Osteocyte (in vitro differentiated cells): Measurements from ENCODE around the gene ZNF654. TPM values are rescaled to one million over a fixed set of nuclear protein-coding genes. Genes with fewer than 3 reads are reported as not detected.

ENCODE experiments used
- DNase-seq: peaks from one replicate; pipeline ENCODE4 v3.0.0; 2021; ENCODE audit warnings: mixed read lengths; ENCODE audit not compliant: unreplicated experiment; ENCODE audit errors: extremely low spot score
- H3K27ac Mint-ChIP-seq: one replicate; pipeline ENCODE4 v1.8.0; 2021; ENCODE audit warnings: mild to moderate bottlenecking, mixed read lengths; ENCODE audit not compliant: unreplicated experiment
- H3K27me3 Mint-ChIP-seq: one replicate; pipeline ENCODE4 v1.8.0; 2021; ENCODE audit warnings: mixed read lengths; ENCODE audit not compliant: unreplicated experiment
- H3K36me3 Mint-ChIP-seq: one replicate; pipeline ENCODE4 v1.8.0; 2021; ENCODE audit warnings: mixed read lengths; ENCODE audit not compliant: unreplicated experiment
- H3K4me1 Mint-ChIP-seq: one replicate; pipeline ENCODE4 v1.8.0; 2021; ENCODE audit warnings: mixed read lengths; ENCODE audit not compliant: unreplicated experiment
- H3K4me3 Mint-ChIP-seq: one replicate; pipeline ENCODE4 v1.8.0; 2021; ENCODE audit warnings: mild to moderate bottlenecking, moderate library complexity, mixed read lengths; ENCODE audit not compliant: unreplicated experiment
- H3K9me3 Mint-ChIP-seq: one replicate; pipeline ENCODE4 v1.8.0; 2021; ENCODE audit warnings: mixed read lengths; ENCODE audit not compliant: unreplicated experiment
- total RNA-seq: library from RNA; stranded (reverse); gene quantifications from 2 replicates; pipeline ENCODE4 v1.2.1, GENCODE V29; 2021
- TF ChIP-seq, protein P1 (sequence below): fragments of 200-600 bp; sonication (generic); IDR thresholded peaks from 2 replicates; pipeline ENCODE4 v1.5.0; 2021; ENCODE audit warnings: antibody characterized with exemption, mild to moderate bottlenecking, moderate library complexity

Gene ZNF654
- total RNA-seq, 1 donor from 2014 or later: 10.7 TPM

DNA sequence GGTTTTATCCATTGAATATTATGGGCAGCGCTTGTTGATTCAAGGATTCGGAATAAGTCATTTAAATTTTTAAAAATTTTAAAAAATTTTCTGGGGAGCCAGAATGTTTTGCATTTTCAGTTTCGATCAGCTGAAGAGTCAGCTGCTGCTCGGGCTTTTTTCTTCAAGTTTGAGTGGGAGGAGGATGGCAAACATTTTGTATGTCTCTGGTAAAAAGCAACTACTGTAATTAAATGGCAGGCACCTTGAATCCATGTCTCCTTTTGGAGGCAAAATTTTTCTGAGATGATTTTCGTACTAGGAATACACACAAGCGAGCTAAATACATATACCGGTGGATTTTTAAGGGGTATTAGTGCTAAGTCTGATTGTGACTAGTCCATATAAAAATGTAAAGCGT lies 91.3 kb downstream of the ZNF654 start:
- Mint-ChIP-seq H3K9me3 (no peaks in the 10 kb centered on the region), H3K36me3 (peaks cover 8% of the 10 kb centered on the region), H3K27me3 (no peaks in the 10 kb centered on the region), H3K4me1 (peaks cover 25% of the 10 kb centered on the region), H3K4me3 (peak overlapping the region; percentile 97), H3K27ac (peak overlapping the region; percentile 97)
- TF ChIP-seq, protein P1, sequence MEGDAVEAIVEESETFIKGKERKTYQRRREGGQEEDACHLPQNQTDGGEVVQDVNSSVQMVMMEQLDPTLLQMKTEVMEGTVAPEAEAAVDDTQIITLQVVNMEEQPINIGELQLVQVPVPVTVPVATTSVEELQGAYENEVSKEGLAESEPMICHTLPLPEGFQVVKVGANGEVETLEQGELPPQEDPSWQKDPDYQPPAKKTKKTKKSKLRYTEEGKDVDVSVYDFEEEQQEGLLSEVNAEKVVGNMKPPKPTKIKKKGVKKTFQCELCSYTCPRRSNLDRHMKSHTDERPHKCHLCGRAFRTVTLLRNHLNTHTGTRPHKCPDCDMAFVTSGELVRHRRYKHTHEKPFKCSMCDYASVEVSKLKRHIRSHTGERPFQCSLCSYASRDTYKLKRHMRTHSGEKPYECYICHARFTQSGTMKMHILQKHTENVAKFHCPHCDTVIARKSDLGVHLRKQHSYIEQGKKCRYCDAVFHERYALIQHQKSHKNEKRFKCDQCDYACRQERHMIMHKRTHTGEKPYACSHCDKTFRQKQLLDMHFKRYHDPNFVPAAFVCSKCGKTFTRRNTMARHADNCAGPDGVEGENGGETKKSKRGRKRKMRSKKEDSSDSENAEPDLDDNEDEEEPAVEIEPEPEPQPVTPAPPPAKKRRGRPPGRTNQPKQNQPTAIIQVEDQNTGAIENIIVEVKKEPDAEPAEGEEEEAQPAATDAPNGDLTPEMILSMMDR: no peak
- DNase-seq: no peak

DNA sequence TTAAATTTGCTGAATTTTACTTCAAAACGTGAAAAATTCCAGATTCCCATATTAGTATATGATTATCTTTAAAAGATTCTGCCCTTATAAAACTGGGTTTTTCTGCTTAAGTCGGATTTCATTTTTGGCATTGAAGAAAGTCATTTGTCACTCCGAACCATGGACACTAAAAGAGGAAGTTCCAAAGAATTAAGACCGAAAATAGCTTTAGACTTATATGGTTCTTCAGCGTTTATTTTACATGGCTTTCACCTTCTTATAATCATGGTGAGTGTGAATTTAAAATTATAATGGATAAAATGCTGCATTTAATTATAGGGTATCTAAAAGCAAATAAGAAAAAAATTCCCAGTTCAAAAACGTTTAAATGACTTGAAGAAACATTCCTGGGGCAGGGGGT lies 91.8 kb downstream of the ZNF654 start:
- Mint-ChIP-seq H3K27ac (peak overlapping the region; percentile 97), H3K36me3 (peaks cover 10% of the 10 kb centered on the region)

DNA sequence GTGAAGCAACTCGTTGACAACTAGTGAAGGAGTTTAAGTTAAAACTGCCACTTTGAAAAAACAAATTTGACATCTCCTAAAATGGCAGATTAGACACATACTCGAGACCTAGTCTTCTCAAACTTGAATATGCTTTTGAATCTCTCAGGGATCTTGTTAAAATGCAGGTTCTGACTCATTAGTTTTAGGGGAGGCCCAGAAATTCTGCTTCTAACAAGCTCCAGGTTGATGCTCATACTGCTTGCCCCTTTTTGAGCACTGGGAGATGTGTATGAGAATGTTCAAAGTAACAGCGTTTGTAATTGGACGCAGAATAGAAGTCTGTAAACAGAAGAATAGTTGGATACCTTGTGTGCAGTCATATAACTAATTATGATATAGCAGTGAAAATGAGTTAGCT lies 92.3 kb downstream of the ZNF654 start:
- Mint-ChIP-seq H3K27me3 (no peaks in the 10 kb centered on the region), H3K4me1 (peaks cover 25% of the 10 kb centered on the region), H3K9me3 (no peaks in the 10 kb centered on the region), H3K4me3 (peak overlapping the region; percentile 97), H3K27ac (no peak overlapping the region), H3K36me3 (peaks cover 15% of the 10 kb centered on the region)
- DNase-seq: no peak
- TF ChIP-seq, protein P1: no peak

More for the DNA sequence above, 91.8 kb downstream of the ZNF654 start:
- DNase-seq: no peak
- peak overlapping the region; percentile 97 for H3K4me3 Mint-ChIP-seq
- no peaks in the 10 kb centered on the region for H3K9me3 Mint-ChIP-seq
- TF ChIP-seq, protein P1: no peak
- peaks cover 25% of the 10 kb centered on the region for H3K4me1 Mint-ChIP-seq
- no peaks in the 10 kb centered on the region for H3K27me3 Mint-ChIP-seq

DNA sequence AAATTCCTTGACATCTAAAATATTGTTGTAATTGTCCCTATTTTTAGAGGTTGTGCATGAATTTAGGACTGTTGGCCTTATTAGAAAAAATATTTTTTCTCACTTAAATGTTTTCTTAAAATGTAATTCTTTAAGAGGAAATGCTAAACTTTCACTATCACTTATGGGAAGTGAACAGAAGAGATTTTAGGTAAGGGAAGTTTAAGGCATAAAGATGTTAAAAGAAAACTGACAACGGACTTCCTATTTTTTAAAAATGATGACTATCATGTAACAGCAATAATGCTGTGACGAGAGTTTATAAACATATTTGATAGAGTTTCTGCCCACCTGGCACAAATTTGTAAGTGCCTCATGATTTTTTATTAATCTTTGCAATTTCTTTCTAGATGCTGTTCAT lies 93.8 kb downstream of the ZNF654 start:
- TF ChIP-seq, protein P1: no peak
- peaks cover 25% of the 10 kb centered on the region for H3K4me1 Mint-ChIP-seq
- no peaks in the 10 kb centered on the region for H3K27me3 Mint-ChIP-seq

DNA sequence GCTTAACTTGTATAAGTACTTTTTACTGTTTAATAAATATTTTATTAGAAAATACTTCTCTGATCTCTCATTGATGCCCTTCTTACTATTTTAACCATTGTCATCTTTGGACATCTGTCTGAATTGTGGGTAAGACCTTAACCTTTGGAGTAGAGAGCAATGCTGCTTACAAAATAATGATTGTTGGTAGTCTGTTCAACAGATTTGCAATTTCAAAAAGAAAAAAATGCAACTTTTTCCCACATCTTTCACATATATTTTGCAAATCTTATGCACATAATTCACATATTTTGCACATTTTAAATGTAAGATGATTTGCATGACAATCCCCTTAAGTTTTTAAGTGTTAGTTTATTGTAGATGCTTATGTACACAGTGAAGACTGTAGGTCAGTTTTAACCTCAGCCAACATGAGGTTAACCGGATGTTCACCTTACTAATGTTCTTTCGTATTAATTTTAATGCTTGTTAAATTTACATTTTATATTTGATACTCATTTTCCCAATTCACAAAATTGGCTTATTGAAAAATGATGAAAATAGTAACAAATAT lies 107.4 kb downstream of the ZNF654 start:
- Mint-ChIP-seq H3K36me3 (peaks cover 17% of the 10 kb centered on the region), H3K4me1 (peaks cover 3% of the 10 kb centered on the region), H3K27me3 (no peaks in the 10 kb centered on the region), H3K4me3 (no peak overlapping the region), H3K9me3 (no peaks in the 10 kb centered on the region), H3K27ac (no peak overlapping the region)
- TF ChIP-seq, protein P1: no peak
- no peak for DNase-seq

More for the DNA sequence above, 93.8 kb downstream of the ZNF654 start:
- H3K4me3 Mint-ChIP-seq: no peak overlapping the region
- no peak overlapping the region for H3K27ac Mint-ChIP-seq
- DNase-seq: no peak
- H3K36me3 Mint-ChIP-seq: peaks cover 20% of the 10 kb centered on the region
- H3K9me3 Mint-ChIP-seq: no peaks in the 10 kb centered on the region
